ENCODE measurements around the gene MFSD12.

DNA sequence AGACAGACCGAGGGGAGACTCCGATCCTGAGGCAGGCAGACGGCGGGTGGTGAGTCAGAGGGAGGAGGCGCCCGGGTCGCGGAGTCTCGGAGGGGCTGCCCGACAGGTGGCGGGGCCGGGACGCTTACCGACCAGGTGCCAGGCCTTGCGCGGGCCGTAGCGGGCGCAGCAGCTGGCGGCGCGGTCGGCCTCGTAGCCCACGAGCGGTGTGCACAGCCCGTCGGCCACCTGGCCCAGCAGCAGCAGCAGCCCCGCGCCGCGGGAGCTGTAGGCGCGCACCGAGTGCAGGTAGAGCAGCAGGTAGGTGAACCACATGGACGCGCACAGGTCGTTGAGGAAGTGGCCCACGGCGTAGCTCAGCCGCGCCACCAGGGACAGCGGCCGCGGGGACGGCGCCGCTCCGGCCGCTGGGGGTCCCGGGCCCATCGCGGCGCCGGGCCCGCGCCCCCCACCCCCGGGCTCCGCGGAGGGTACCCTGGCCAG is 367 bp downstream of the MFSD12 start:
- TF ChIP-seq EZH2 (IDR thresholded peaks at IDR 0.05; ENCODE audit: insufficient read depth, poor library complexity, severe bottlenecking) (no peak), EZH2phosphoT487 (IDR thresholded peaks at IDR 0.05; ENCODE audit: insufficient read depth, low read depth) (no peak)
